Muscle layer of duodenum (tissue), 2 donors: Measurements from ENCODE around the gene ZNF680.

Source experiments
- H3K27ac ChIP-seq: one replicate; pipeline ENCODE4 v1.7.0; 2013; ENCODE audit warnings: mild to moderate bottlenecking, low read length
- H3K27me3 ChIP-seq: one replicate; pipeline ENCODE4 v1.7.0; 2013; ENCODE audit warnings: low read depth, mild to moderate bottlenecking, control low read depth, low read length
- H3K36me3 ChIP-seq, 2 donors: one replicate each; pipeline ENCODE4 v1.7.0; 2013; ENCODE audit warnings: low read length in 2 of 2, control low read depth in 1 of 2, mild to moderate bottlenecking in 1 of 2; ENCODE audit not compliant: insufficient read depth in 2 of 2, control insufficient read depth in 1 of 2
- H3K4me1 ChIP-seq, 2 donors: one replicate each; pipeline ENCODE4 v1.7.0; 2013; ENCODE audit warnings: low read length in 2 of 2, mild to moderate bottlenecking in 2 of 2, control low read depth in 1 of 2, moderate library complexity in 1 of 2; ENCODE audit not compliant: insufficient read depth in 2 of 2, control insufficient read depth in 1 of 2
- H3K4me3 ChIP-seq, 2 donors: one replicate each; pipeline ENCODE4 v1.7.0; 2013; ENCODE audit warnings: low read length in 2 of 2, low read depth in 1 of 2, mild to moderate bottlenecking in 1 of 2
- H3K9me3 ChIP-seq, 2 donors: one replicate each; pipeline ENCODE4 v1.7.0; 2013; ENCODE audit warnings: low read length in 2 of 2, control low read depth in 1 of 2, mild to moderate bottlenecking in 1 of 2; ENCODE audit not compliant: control insufficient read depth in 1 of 2
- donor health status: healthy.

The ZNF680 gene

DNA sequence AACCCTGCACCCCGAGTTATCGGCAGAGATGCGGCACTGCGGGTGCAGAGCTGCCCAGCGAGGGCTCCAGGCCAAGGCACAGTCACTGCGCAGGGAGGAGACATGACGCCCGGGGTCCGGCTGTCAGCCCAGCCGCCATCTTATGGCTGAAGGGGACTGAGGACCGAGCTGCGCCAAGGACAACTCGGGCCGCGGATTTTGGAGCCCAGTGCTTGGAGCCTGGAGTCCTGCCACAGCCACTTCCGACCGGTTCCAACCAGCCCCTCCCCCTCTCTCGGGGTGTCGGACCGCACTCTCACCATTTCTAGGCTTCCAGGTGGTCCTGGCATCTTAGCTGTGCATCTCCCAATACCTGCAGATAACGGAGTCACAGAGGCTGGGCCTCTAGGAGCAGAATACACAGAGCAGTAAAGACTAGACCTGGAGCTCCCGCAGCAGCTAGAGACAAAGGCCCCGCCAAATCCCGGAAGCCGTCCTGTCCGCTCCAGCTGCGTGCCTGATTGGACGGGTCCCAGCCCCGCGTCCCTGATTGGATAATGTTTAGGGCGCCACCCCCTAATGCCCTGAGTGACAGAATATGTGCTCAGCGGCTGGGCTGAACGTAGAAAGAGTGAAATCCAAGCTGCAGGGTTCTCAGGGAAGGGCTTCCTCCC lies at the start of gene ZNF680:
TSS of gene ZNF680 (minus strand) at position 446 of the 653 bp plus-strand sequence. CDS start at position 329, 117 bp downstream.
- Histone ChIP-seq H3K4me1 (peaks cover 0 to 6% of the 10 kb centered on the region in 2 donors), H3K27ac (peak within 1 kb of the TSS; percentile 69), H3K27me3 (no peaks in the 10 kb centered on the region), H3K36me3 (peaks cover 0 to 3% of the 10 kb centered on the region in 2 donors), H3K9me3 (no peaks in the 10 kb centered on the region), H3K4me3 (peak within 1 kb of the TSS; percentile 85 to 100)

- H3K36me3 ChIP-seq = no peaks in the 10 kb centered on the region
- no peaks in the 10 kb centered on the region for H3K27me3 ChIP-seq
- H3K27ac ChIP-seq = no peak overlapping the region
- H3K4me3 ChIP-seq = no peak overlapping the region
- H3K9me3 ChIP-seq = no peaks in the 10 kb centered on the region
- H3K4me1 ChIP-seq = no peaks in the 10 kb centered on the region
Measured at GRCh38 chr7:64612452-64612851, 49.6 kb upstream of the ZNF680 start.

DNA sequence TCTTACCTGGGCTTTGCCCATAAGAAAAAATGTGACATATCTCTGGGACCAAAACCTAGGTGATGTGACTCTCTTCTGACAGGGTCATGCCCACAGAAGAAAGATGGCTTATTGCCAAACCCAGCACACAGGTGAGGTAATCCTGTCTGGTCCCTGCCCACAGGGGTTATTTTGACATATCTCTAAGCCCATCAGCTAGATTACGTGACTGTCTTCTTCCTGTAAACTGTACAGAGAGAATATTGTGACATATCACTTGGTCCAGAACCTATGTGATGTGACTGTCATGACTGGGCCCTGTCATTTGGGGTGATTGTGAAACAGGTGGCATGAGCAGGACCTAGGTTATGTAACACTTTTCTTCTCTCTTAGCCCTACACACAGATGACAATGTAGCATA lies 48.8 kb upstream of the ZNF680 start:
- no peaks in the 10 kb centered on the region for H3K36me3 ChIP-seq
- H3K4me1 ChIP-seq = no peaks in the 10 kb centered on the region
- H3K4me3 ChIP-seq = no peak overlapping the region
- H3K9me3 ChIP-seq = no peaks in the 10 kb centered on the region
- H3K27me3 ChIP-seq = no peaks in the 10 kb centered on the region
- H3K27ac ChIP-seq = no peak overlapping the region

DNA sequence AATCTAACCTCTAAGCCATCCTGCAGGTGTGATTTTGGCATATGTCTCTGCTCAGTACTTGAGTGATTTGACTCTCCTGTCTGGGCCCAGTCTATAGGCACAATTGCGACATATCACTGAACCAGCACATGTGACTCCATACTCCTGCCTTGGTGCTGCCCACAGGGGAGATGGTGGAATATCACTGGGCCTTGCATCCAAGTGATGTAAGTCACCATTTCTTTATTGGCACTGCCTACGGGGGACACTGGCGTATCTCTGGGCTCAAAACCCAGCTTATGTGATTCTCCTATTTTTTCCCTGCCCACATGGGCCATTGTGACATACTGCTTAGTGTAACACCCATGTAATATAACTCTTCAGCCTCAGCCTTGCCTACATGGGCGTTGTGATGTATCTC lies 48.1 kb upstream of the ZNF680 start:
- Histone ChIP-seq H3K27me3 (no peaks in the 10 kb centered on the region), H3K36me3 (no peaks in the 10 kb centered on the region)

GRCh38 chr7:64608116-64608910 lies 45.4 kb upstream of the ZNF680 start:
- Histone ChIP-seq H3K27me3 (no peaks in the 10 kb centered on the region), H3K9me3 (no peaks in the 10 kb centered on the region), H3K4me3 (no peak overlapping the region), H3K36me3 (no peaks in the 10 kb centered on the region), H3K4me1 (no peaks in the 10 kb centered on the region), H3K27ac (no peak overlapping the region)

More for the DNA sequence above, 48.1 kb upstream of the ZNF680 start:
- H3K4me3 ChIP-seq = no peak overlapping the region
- no peaks in the 10 kb centered on the region for H3K9me3 ChIP-seq
- no peak overlapping the region for H3K27ac ChIP-seq
- no peaks in the 10 kb centered on the region for H3K4me1 ChIP-seq

- H3K4me3 ChIP-seq = no peak overlapping the region
- H3K27ac ChIP-seq = no peak overlapping the region
- no peaks in the 10 kb centered on the region for H3K9me3 ChIP-seq
- no peaks in the 10 kb centered on the region for H3K36me3 ChIP-seq
- H3K27me3 ChIP-seq = no peaks in the 10 kb centered on the region
- no peaks in the 10 kb centered on the region for H3K4me1 ChIP-seq
Measured at GRCh38 chr7:64606385-64606784, 43.5 kb upstream of the ZNF680 start.

GRCh38 chr7:64603271-64603670 lies 40.4 kb upstream of the ZNF680 start:
- H3K27ac ChIP-seq = no peak overlapping the region
- H3K9me3 ChIP-seq = no peaks in the 10 kb centered on the region
- H3K4me1 ChIP-seq = no peaks in the 10 kb centered on the region
- H3K36me3 ChIP-seq = no peaks in the 10 kb centered on the region
- no peak overlapping the region for H3K4me3 ChIP-seq
- H3K27me3 ChIP-seq = no peaks in the 10 kb centered on the region

- Histone ChIP-seq H3K4me1 (no peaks in the 10 kb centered on the region), H3K36me3 (no peaks in the 10 kb centered on the region), H3K9me3 (no peaks in the 10 kb centered on the region), H3K4me3 (no peak overlapping the region), H3K27me3 (no peaks in the 10 kb centered on the region), H3K27ac (no peak overlapping the region)
Measured at GRCh38 chr7:64602518-64602917, 39.6 kb upstream of the ZNF680 start.

DNA sequence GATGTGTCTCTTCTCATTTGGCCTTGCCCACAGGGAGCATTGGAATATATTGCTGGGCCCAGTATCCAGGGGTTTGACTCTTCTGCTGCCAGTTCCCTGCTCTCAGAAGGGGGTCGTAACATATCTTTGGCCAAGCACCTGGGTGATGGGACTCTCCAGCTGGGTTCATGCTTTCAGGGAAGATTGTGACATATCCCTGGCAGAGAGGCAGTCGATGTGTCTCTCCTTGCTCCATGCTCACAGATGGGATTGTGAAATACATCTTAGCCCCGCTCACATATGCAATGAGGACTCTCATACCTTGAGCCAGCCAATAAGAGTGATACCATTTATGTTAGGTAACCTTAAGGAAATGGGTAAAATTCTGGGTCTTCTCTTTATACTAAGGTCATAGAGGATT lies 39.2 kb upstream of the ZNF680 start:
- Histone ChIP-seq H3K4me1 (no peaks in the 10 kb centered on the region), H3K4me3 (no peak overlapping the region), H3K27ac (no peak overlapping the region), H3K27me3 (no peaks in the 10 kb centered on the region), H3K9me3 (no peaks in the 10 kb centered on the region), H3K36me3 (no peaks in the 10 kb centered on the region)

- no peaks in the 10 kb centered on the region for H3K27me3 ChIP-seq
- H3K27ac ChIP-seq = no peak overlapping the region
- no peaks in the 10 kb centered on the region for H3K4me1 ChIP-seq
- no peaks in the 10 kb centered on the region for H3K9me3 ChIP-seq
- no peak overlapping the region for H3K4me3 ChIP-seq
- H3K36me3 ChIP-seq = no peaks in the 10 kb centered on the region
Measured at GRCh38 chr7:64599359-64599758, 36.5 kb upstream of the ZNF680 start.

DNA sequence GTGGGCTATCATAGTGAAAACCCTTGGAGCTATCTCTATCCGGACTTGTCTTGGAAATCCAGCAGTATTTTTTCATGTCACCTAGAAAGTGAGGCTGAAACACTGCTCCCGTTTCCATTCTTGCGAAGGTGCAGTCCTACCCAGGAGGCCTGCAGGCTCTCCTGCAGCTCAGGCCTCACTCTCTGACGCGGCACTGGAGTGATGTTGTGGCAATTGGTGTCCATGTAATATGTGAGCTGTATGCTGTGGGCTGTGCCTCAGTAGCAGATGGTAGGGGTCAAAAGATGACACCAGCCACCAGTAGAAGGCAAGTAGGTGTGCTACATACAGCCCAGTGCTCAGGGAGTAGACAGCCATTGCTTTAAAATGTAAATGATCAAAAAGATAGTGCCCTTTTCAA lies 28.1 kb upstream of the ZNF680 start:
- H3K4me3 ChIP-seq = no peak overlapping the region
- no peaks in the 10 kb centered on the region for H3K27me3 ChIP-seq
- peaks cover 0 to 4% of the 10 kb centered on the region in 2 donors for H3K9me3 ChIP-seq
- H3K36me3 ChIP-seq = no peaks in the 10 kb centered on the region
- H3K27ac ChIP-seq = no peak overlapping the region
- no peaks in the 10 kb centered on the region for H3K4me1 ChIP-seq
